A549 (cell line): Measurements from ENCODE around the gene CNIH3. TPM values are rescaled to one million over a fixed set of nuclear protein-coding genes. Genes with fewer than 3 reads are reported as not detected.

Experiments used
- ATAC-seq, 2 experiments: fragments of 200-7000 bp in 1 of 2; fragments of >200 bp in 1 of 2; cut with Nextera tagmentation in 1 of 2; cut with Tn5 transposase in 1 of 2; 3 replicates each; pipeline versions ENCODE4 v1.8.0 to v1.9.1; 2018 to 2020; ENCODE audit warnings: mild to moderate bottlenecking in 1 of 2, moderate library complexity in 1 of 2
- CTCF ChIA-PET: fragments of 300-600 bp; sonication (Branson Sonifier 250); formaldehyde crosslinking; extraction: SDS; loops from one replicate; lab custom pipeline; 2021; ENCODE audit warnings: antibody characterized with exemption, inconsistent platforms; lab: Yijun Ruan, JAX
- POLR2A ChIA-PET: fragments of 350-600 bp; formaldehyde crosslinking; extraction: SDS; loops from one replicate; lab custom pipeline; 2021; ENCODE audit warnings: antibody characterized with exemption, inconsistent platforms; lab: Yijun Ruan, JAX
- DNase-seq, 2 experiments: peaks; one replicate each; pipeline versions ENCODE4 v3.0.0 to v3.0.0-alpha.2; 2011 to 2016; ENCODE audit warnings: low read depth in 1 of 2, low spot score in 1 of 2
- FAIRE-seq: peaks from 2 replicates; lab custom pipeline; 2011; peaks lifted over from hg19 to GRCh38; lab: Jason Lieb, UNC
- H3K27ac ChIP-seq, 2 experiments: fragments of >200 bp; sonication (Bioruptor Twin); formaldehyde crosslinking; 3 replicates each; pipeline ENCODE4 v1.5.1; 2016 to 2017
- H3K4me1 ChIP-seq: fragments of >200 bp; sonication (Bioruptor Twin); formaldehyde crosslinking; 3 replicates; pipeline ENCODE4 v1.6.1; 2016
- H3K4me2 ChIP-seq: fragments of >200 bp; sonication (Bioruptor Twin); formaldehyde crosslinking; 3 replicates; pipeline ENCODE4 v1.6.1; 2016
- H3K4me3 ChIP-seq: fragments of >200 bp; sonication (Bioruptor Twin); formaldehyde crosslinking; 3 replicates; pipeline ENCODE4 v1.5.1; 2016
- H3K9me3 ChIP-seq: fragments of >200 bp; sonication (Bioruptor Twin); formaldehyde crosslinking; 3 replicates; pipeline ENCODE4 v1.6.1; 2016
- BCL3 ChIP-seq: fragments of >200 bp; sonication (Bioruptor Twin); formaldehyde crosslinking; IDR thresholded peaks from 3 replicates; pipeline ENCODE4 v1.6.1; 2016
- CTCF ChIP-seq: fragments of >200 bp; sonication (Bioruptor Twin); formaldehyde crosslinking; IDR thresholded peaks from 3 replicates; pipeline ENCODE4 v1.5.1; 2016
- EHF ChIP-seq: fragments of 250-450 bp; sonication (Bioruptor Pico); IDR thresholded peaks from 2 replicates; pipeline ENCODE4 v1.5.0; 2020; ENCODE audit warnings: mild to moderate bottlenecking
- ELK1 ChIP-seq: fragments of 150-350 bp; IDR thresholded peaks from 2 replicates; pipeline ENCODE4 v1.6.1; 2014; ENCODE audit warnings: low read depth, mild to moderate bottlenecking, low read length
- EP300 ChIP-seq, 2 experiments: fragments of >200 bp; sonication (Bioruptor Twin); formaldehyde crosslinking; IDR thresholded peaks; 2 replicates in 1 of 2; 3 replicates in 1 of 2; pipeline ENCODE4 v1.6.1; 2016 to 2017
- FOSL2 ChIP-seq, 2 experiments: fragments of 450-650 bp in 1 of 2; fragments of >200 bp in 1 of 2; sonication (Bioruptor Twin) in 1 of 2; formaldehyde crosslinking; IDR thresholded peaks; 2 replicates each; pipeline versions ENCODE4 v1.5.0 to v1.6.1; 2016 to 2020; ENCODE audit warnings: mild to moderate bottlenecking in 1 of 2, moderate library complexity in 1 of 2
- HMGXB4 ChIP-seq: fragments of 250-450 bp; sonication (Bioruptor Pico); IDR thresholded peaks from 2 replicates; pipeline ENCODE4 v1.5.0; 2021; ENCODE audit warnings: mild to moderate bottlenecking, moderate library complexity, borderline replicate concordance
- JUN ChIP-seq, 2 experiments: fragments of >200 bp; sonication (Bioruptor Twin); formaldehyde crosslinking; IDR thresholded peaks; 2 replicates in 1 of 2; 3 replicates in 1 of 2; pipeline ENCODE4 v1.6.1; 2016 to 2017
- NPAS2 ChIP-seq: fragments of 250-450 bp; sonication (Bioruptor Pico); IDR thresholded peaks from 2 replicates; pipeline ENCODE4 v1.8.0; 2022; ENCODE audit warnings: mild to moderate bottlenecking, moderate library complexity, borderline replicate concordance
- POLR2A ChIP-seq: IDR thresholded peaks from 2 replicates; pipeline ENCODE4 v1.6.1; 2012; ENCODE audit warnings: mild to moderate bottlenecking, low read length
- RAD21 ChIP-seq, 2 experiments: fragments of >200 bp in 1 of 2; sonication (Bioruptor Twin) in 1 of 2; formaldehyde crosslinking in 1 of 2; IDR thresholded peaks in 1 of 2; conservative IDR thresholded peaks in 1 of 2; 2 replicates in 1 of 2; 3 replicates in 1 of 2; pipeline ENCODE4 v1.6.1; 2012 to 2018; ENCODE audit warnings: inconsistent platforms in 1 of 2
- REST ChIP-seq: fragments of 200-600 bp; sonication (generic); IDR thresholded peaks from 2 replicates; pipeline ENCODE4 v1.6.1; 2016; ENCODE audit warnings: antibody characterized with exemption, mild to moderate bottlenecking, moderate library complexity
- RFX5 ChIP-seq: fragments of 450-650 bp; IDR thresholded peaks from 2 replicates; pipeline ENCODE4 v1.7.1; 2014; ENCODE audit warnings: antibody characterized with exemption, mild to moderate bottlenecking, moderate library complexity
- WGBS: methylation state at CpG from one replicate; pipeline ENCODE4 v1.1.6; 2017; ENCODE audit errors: missing lambda C conversion rate; 5-methylcytosine and 5-hydroxymethylcytosine counted together
- polyA plus RNA-seq, 4 experiments: library from polyadenylated mRNA; depleted of rRNA in 3 of 4; stranded (reverse); fragments of >200 nt; fragmentation: RNase III in 1 of 4; extraction: RNeasy Plus Mini Kit Qiagen cat#74134 plus additional on column Dnase treatment in 1 of 4; gene quantifications; 2 replicates in 3 of 4; 3 replicates in 1 of 4; pipeline ENCODE4 v1.2.3, GENCODE V29; 2011 to 2017

The CNIH3 gene
- polyA plus RNA-seq, 2 of the 4 experiments (the other 2 are of a cell fraction), result 0.61 to 0.85 TPM

GRCh38 chr1:224727351-224728289, 111.5 kb downstream of the CNIH3 start (continued):
- TF ChIP-seq HMGXB4 (CRISPR knock-in tag) (no peak), BCL3 (no peak), RFX5 (no peak)

GRCh38 chr1:224730540-224730939, 114.4 kb downstream of the CNIH3 start:
- Histone ChIP-seq H3K9me3 (no peaks in the 10 kb centered on the region), H3K27ac (no peak overlapping the region), H3K4me3 (no peak overlapping the region), H3K4me1 (no peaks in the 10 kb centered on the region), H3K4me2 (no peak overlapping the region)
- FAIRE-seq, result no peak
- WGBS, result 26% methylated on average over 1 of the region's 1 CpG
- ATAC-seq, result no peak
- POLR2A ChIA-PET, result no interaction called here
- CTCF ChIA-PET, result no interaction called here
- TF ChIP-seq FOSL2 (IDR thresholded peaks at IDR 0.05) (no peak), FOSL2 (CRISPR knock-in tag; IDR thresholded peaks at IDR 0.05) (no peak), EHF (no peak), ELK1 (no peak), REST (no peak), JUN (IDR thresholded peaks at IDR 0.05) (no peak), CTCF (no peak), NPAS2 (CRISPR knock-in tag) (no peak), RAD21 (conservative IDR thresholded peaks at IDR 0.05 in 1 of 2, IDR thresholded peaks at IDR 0.05 in 1 of 2) (no peak), RFX5 (no peak), POLR2A (no peak), EP300 (IDR thresholded peaks at IDR 0.05) (no peak)
- DNase-seq, result no peak
